Rectal smooth muscle tissue (tissue), 1 donor: Measurements from ENCODE around the gene ALOX15B.
"Not testable (repeated sequence)": the region's sequence is repeated elsewhere in the genome, so short reads cannot be mapped to it uniquely, and the experiment has no call there.

ENCODE experiments used
- H3K27ac ChIP-seq: one replicate; pipeline ENCODE4 v1.7.0; 2013; ENCODE audit warnings: low read depth, low read length, inconsistent platforms
- H3K27me3 ChIP-seq: one replicate; pipeline ENCODE4 v1.7.0; 2013; ENCODE audit warnings: low read length; ENCODE audit not compliant: control insufficient read depth, insufficient read depth
- H3K36me3 ChIP-seq: one replicate; pipeline ENCODE4 v1.7.0; 2013; ENCODE audit warnings: low read length; ENCODE audit not compliant: control insufficient read depth, insufficient read depth
- H3K4me1 ChIP-seq: one replicate; pipeline ENCODE4 v1.7.0; 2013; ENCODE audit warnings: low read length; ENCODE audit not compliant: control insufficient read depth, insufficient read depth
- H3K4me3 ChIP-seq: one replicate; pipeline ENCODE4 v1.7.0; 2013; ENCODE audit warnings: low read length
- H3K9ac ChIP-seq: one replicate; pipeline ENCODE4 v1.7.0; 2013; ENCODE audit warnings: low read length

ALOX15B gene

DNA sequence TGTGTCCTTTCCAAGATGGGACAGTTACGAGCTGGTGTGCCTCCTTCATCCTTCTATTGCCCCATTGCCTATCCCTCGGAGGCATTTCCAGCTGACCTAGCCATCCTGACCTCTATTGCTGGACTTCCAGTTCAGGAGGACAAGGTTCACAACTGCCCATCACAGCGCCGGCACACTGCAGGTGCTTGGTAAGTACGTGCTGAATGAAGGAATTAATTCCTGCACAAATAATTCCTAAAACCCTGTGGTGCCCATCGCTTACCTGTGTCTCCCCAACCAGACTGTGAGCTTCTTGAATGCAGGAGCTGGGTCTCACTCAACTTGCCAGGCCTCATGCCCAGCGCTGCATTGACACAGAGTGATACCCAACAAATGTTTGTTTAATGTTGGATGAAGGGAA, 13.0 kb downstream of the ALOX15B start:
- Histone ChIP-seq H3K36me3 (no peaks in the 10 kb centered on the region), H3K27me3 (peaks cover 9% of the 10 kb centered on the region), H3K4me3 (no peak overlapping the region), H3K27ac (no peak overlapping the region), H3K4me1 (no peaks in the 10 kb centered on the region), H3K9ac (no peak overlapping the region)

DNA sequence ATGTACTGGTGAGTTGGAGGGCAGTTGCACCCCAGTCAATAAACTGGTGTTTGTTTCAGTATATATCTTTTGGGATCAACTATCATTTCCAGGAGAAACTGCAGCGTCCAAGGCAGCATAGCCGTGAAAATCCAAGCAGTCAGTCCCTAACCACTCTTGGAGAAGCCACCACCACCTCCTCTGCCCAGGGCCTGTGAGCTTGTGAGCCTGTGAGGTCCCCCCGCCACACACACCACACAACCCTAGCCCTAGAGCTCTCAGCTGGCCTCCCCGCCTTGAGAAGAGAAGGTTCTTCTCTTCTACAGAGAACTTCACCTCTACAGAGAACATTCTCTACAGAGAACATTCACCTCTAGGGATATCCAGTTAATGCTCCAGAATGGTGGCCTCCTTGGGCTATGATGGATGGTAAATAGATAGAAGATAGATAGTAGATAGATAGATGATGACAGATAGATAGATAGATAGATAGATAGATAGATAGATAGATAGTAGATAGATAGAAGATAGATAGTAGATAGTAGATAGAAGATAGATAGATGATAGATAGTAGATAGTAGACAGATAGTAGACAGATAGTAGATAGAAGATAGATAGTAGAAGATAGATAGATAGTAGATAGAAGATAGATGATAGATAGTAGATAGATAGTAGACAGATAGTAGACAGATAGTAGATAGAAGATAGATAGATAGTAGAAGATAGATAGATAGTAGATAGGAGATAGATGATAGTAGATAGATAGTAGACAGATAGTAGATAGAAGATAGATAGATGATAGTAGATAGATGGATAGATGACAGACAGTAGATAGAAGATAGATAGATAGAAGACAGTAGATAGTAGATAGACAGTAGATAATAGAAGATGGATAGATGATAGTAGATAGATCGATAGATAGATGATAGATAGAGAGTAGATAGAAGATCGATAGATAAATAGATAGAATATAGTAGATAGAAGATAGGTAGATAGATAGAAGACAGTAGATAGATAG, 13.7 kb downstream of the ALOX15B start:
- no peaks in the 10 kb centered on the region for H3K36me3 ChIP-seq
- no peak overlapping the region for H3K27ac ChIP-seq
- H3K27me3 ChIP-seq = peaks cover 6% of the 10 kb centered on the region
- no peaks in the 10 kb centered on the region for H3K4me1 ChIP-seq
- no peak overlapping the region for H3K9ac ChIP-seq
- no peak overlapping the region for H3K4me3 ChIP-seq

DNA sequence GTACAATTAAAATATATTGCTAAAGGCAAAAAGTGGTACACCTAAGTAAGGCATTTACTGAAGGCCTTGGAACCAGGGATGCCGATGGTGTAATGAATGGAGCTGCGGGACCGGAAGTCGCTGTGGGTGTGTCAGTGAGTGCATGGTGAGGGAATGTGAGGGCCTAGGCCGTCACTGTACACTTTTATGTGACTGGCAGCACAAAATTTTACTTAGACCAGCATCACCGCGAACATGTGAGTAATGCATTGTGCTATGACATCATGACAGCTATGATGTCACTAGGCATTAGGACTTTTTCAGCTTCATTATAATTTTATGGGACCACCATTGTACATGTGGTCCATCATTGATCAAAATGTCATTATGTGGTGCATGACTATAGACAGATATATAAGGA, 14.7 kb downstream of the ALOX15B start:
- H3K4me1 ChIP-seq = no peaks in the 10 kb centered on the region
- no peak overlapping the region for H3K9ac ChIP-seq

GRCh38 chr17:8055851-8056231, 17.0 kb downstream of the ALOX15B start:
- H3K27me3 ChIP-seq = peaks cover 5% of the 10 kb centered on the region
- no peaks in the 10 kb centered on the region for H3K36me3 ChIP-seq
- H3K4me1 ChIP-seq = no peaks in the 10 kb centered on the region
- H3K9ac ChIP-seq = no peak overlapping the region
- H3K4me3 ChIP-seq = no peak overlapping the region
- H3K27ac ChIP-seq = no peak overlapping the region

More for the DNA sequence above, 14.7 kb downstream of the ALOX15B start:
- Histone ChIP-seq H3K4me3 (no peak overlapping the region), H3K27me3 (peaks cover 5% of the 10 kb centered on the region), H3K27ac (no peak overlapping the region), H3K36me3 (no peaks in the 10 kb centered on the region)

GRCh38 chr17:8056232-8056975, 17.5 kb downstream of the ALOX15B start:
- Histone ChIP-seq H3K27me3 (peaks cover 5% of the 10 kb centered on the region), H3K27ac (no peak overlapping the region), H3K4me1 (no peaks in the 10 kb centered on the region), H3K4me3 (no peak overlapping the region), H3K36me3 (no peaks in the 10 kb centered on the region), H3K9ac (no peak overlapping the region)

DNA sequence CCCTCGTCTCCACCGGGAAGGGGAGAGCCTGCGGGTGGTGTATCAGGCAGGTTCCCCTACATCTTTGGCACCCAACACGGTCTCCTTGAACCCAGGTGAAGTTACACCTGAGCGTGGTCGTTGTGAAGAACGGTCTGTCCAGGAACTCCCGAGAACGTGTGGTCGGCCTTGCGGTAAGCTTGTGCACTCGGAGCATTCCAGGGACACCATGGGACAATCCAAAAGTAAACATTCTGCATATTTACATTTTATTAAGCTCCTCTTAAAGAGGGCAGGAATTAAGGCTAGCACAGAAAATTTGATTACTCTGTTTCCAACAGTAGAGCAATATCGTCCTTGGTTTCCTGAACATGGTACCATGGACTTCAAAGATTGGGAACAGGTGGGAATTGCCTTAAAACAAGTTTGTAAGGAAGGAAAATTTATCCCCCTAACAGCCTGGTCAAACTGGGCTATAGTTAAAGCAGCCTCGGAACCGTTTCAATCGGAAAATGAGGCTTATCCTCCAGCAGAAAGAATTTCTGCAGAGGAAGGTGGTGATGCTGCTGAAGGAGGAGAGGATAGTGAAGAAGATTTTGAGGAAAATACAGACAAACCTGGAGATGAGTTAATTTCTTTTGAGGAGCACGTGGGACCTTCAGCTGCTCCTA, 18.2 kb downstream of the ALOX15B start:
- Histone ChIP-seq H3K4me3 (no peak overlapping the region), H3K4me1 (no peaks in the 10 kb centered on the region), H3K27me3 (peaks cover 5% of the 10 kb centered on the region), H3K36me3 (no peaks in the 10 kb centered on the region), H3K27ac (no peak overlapping the region), H3K9ac (no peak overlapping the region)

DNA sequence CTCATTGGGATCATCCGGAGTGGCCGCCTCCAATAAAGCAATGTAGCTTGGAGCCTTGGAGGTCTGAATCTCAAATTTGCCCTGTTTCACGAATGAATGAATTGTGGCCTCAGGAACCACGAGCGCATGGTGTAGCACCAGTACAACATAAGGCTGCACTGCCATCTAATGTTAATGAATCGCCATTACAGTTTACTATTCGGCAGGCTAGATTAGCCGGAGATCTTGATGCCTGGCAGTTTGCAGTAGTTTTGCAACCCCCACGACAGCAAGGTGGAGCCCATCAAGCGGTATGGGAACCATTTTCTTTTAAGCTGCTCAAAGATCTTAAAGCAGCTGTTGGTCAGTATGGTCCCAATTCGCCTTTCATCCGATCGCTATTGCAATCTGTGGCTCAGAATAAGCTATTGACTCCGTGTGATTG, 18.8 kb downstream of the ALOX15B start:
- Histone ChIP-seq H3K27me3 (peaks cover 5% of the 10 kb centered on the region), H3K27ac (no peak overlapping the region), H3K9ac (no peak overlapping the region), H3K36me3 (no peaks in the 10 kb centered on the region), H3K4me3 (no peak overlapping the region), H3K4me1 (no peaks in the 10 kb centered on the region)

GRCh38 chr17:8059131-8059530, 20.3 kb downstream of the ALOX15B start:
- Histone ChIP-seq H3K4me3 (no peak overlapping the region), H3K27me3 (peaks cover 5% of the 10 kb centered on the region)

GRCh38 chr17:8060274-8060673, 21.4 kb downstream of the ALOX15B start:
- H3K36me3 ChIP-seq = no peaks in the 10 kb centered on the region
- no peaks in the 10 kb centered on the region for H3K4me1 ChIP-seq
- H3K9ac ChIP-seq = no peak overlapping the region
- no peak overlapping the region for H3K4me3 ChIP-seq
- H3K27me3 ChIP-seq = peaks cover 5% of the 10 kb centered on the region
- no peak overlapping the region for H3K27ac ChIP-seq

More at GRCh38 chr17:8059131-8059530, 20.3 kb downstream of the ALOX15B start:
- H3K4me1 ChIP-seq = no peaks in the 10 kb centered on the region
- H3K27ac ChIP-seq = no peak overlapping the region
- no peaks in the 10 kb centered on the region for H3K36me3 ChIP-seq
- H3K9ac ChIP-seq = no peak overlapping the region

- H3K27ac ChIP-seq, H3K36me3 ChIP-seq, H3K4me3 ChIP-seq, H3K27me3 ChIP-seq, H3K4me1 ChIP-seq, H3K9ac ChIP-seq: not testable (repeated sequence)
Measured at GRCh38 chr17:8061851-8062250, 23.0 kb downstream of the ALOX15B start.

DNA sequence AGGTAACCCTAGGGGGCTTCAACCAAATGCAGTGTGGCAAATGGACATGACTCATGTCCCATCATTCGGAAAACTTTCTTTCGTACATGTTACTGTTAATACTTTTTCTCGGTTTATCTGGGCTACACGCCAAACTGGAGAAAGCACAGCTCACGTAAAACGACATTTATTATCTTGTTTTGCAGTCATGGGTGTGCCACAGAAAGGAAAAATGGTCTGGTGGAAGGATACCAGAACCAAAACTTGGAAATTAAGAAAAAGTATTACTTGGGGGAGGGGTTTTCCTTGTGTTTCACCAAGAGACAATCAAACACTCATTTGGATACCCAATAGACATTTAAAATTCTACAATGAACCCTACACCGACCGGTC, 23.6 kb downstream of the ALOX15B start:
- Histone ChIP-seq H3K36me3 (no peaks in the 10 kb centered on the region), H3K4me3 (peak overlapping the region; percentile 17), H3K27me3 (no peaks in the 10 kb centered on the region), H3K9ac (no peak overlapping the region), H3K27ac (no peak overlapping the region), H3K4me1 (no peaks in the 10 kb centered on the region)

DNA sequence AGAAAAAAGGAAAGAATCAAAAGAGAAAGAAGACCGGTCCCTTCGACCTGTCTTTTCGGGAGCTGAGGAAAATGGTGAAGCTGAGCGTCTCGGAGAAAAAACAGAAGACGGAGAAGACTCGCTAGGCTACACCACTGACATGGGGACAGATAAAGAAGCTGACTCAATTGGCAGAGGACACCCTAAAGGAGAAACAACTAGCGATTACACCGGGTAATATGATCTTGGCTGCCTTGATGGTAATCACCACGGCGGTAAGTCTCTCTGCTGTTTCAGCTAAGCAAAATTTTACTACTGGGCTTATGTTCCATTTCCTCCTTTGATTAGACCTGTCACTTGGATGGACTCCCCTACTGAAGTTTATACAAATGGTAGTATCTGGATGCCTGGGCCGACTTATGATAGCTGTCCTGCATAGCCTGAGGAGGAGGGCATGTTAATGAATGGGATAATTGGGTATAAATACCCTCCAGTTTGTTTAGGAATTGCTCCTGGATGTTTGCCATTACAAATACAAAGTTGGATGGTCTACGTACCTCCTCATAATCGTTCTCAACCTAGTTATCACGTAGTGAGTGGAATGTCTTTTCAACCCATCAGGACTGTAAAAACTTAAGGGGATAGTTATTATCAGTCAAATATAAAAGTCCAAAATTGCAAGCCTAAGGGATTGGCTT, 24.1 kb downstream of the ALOX15B start:
- Histone ChIP-seq H3K4me1 (no peaks in the 10 kb centered on the region), H3K9ac (no peak overlapping the region), H3K27me3 (no peaks in the 10 kb centered on the region), H3K27ac (no peak overlapping the region), H3K36me3 (no peaks in the 10 kb centered on the region), H3K4me3 (peak overlapping the region; percentile 17)
